BLaER1 (cell line): ENCODE data around the gene IMPACT.

Experiments used
- H3K27ac ChIP-seq: shearing (Covaris generic); formaldehyde crosslinking; 2 replicates; pipeline ENCODE4 v1.8.1; 2022
- H3K27me3 ChIP-seq: shearing (Covaris generic); formaldehyde crosslinking; 2 replicates; pipeline ENCODE4 v1.8.1; 2022
- H3K36me3 ChIP-seq: shearing (Covaris generic); formaldehyde crosslinking; 2 replicates; pipeline ENCODE4 v1.8.1; 2022
- H3K4me1 ChIP-seq: shearing (Covaris generic); formaldehyde crosslinking; 2 replicates; pipeline ENCODE4 v1.8.1; 2022
- H3K4me2 ChIP-seq: shearing (Covaris generic); formaldehyde crosslinking; 2 replicates; pipeline ENCODE4 v1.8.1; 2022
- H3K4me3 ChIP-seq: shearing (Covaris generic); formaldehyde crosslinking; 2 replicates; pipeline ENCODE4 v1.8.1; 2022
- H3K9ac ChIP-seq: shearing (Covaris generic); formaldehyde crosslinking; 2 replicates; pipeline ENCODE4 v1.8.1; 2022
- H3K9me3 ChIP-seq: shearing (Covaris generic); formaldehyde crosslinking; 2 replicates; pipeline ENCODE4 v1.8.1; 2022
- H4K20me1 ChIP-seq: shearing (Covaris generic); formaldehyde crosslinking; 2 replicates; pipeline ENCODE4 v1.8.1; 2022
- Cebpa-rat ChIP-seq: shearing (Covaris generic); IDR thresholded peaks from 2 replicates; pipeline ENCODE4 v1.8.1; 2022

IMPACT gene, protein sequence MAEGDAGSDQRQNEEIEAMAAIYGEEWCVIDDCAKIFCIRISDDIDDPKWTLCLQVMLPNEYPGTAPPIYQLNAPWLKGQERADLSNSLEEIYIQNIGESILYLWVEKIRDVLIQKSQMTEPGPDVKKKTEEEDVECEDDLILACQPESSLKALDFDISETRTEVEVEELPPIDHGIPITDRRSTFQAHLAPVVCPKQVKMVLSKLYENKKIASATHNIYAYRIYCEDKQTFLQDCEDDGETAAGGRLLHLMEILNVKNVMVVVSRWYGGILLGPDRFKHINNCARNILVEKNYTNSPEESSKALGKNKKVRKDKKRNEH

GRCh38 chr18:24426398-24427294 is at the start of gene IMPACT:
IMPACT (plus strand) TSS chr18:24426670; CDS start chr18:24426757, 87 bp downstream.
- peak within 1 kb of the TSS; percentile 29 for H3K4me2 ChIP-seq
- peaks cover 29% of the 10 kb centered on the region for H3K27me3 ChIP-seq
- peaks cover 7% of the 10 kb centered on the region; the same call in 1 of the 2 replicates for H3K36me3 ChIP-seq
- no peak within 1 kb of the TSS for H3K9ac ChIP-seq
- no peak within 1 kb of the TSS for H3K27ac ChIP-seq
- no peak for TF ChIP-seq Cebpa-rat
- no peaks in the 10 kb centered on the region for H4K20me1 ChIP-seq
- H3K4me1 ChIP-seq, result no peaks in the 10 kb centered on the region
- H3K4me3 ChIP-seq, result peak within 1 kb of the TSS; percentile 54
- peaks cover 21% of the 10 kb centered on the region for H3K9me3 ChIP-seq

DNA sequence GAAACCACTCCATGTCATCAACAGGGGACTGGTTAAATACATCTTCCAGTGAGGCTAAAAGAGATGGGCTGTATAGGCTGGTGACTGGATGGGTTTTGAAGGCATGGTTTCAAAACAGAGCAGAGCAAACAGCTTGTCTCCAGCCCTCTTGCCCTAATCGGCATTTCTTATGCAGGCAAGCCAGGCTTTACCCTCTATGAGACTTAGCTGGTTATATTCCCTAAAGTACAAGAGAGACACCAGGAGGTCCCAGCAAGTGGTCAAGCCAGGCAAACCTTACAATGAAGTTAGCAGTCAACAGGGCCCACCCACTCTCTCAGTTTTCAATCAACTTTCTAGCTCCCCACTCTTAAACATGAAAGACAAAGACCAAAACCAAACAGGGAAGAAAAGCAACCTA is 47.9 kb upstream of the IMPACT start:
- Histone ChIP-seq H3K4me2 (no peak overlapping the region), H4K20me1 (0 out of 2 replicates have a peak, but pooled peaks cover 7% of the 10 kb centered on the region), H3K27ac (no peak overlapping the region), H3K4me3 (no peak overlapping the region), H3K36me3 (peaks cover 50% of the 10 kb centered on the region), H3K9ac (no peak overlapping the region), H3K9me3 (no peaks in the 10 kb centered on the region), H3K27me3 (no peaks in the 10 kb centered on the region), H3K4me1 (peaks cover 9% of the 10 kb centered on the region)
- TF ChIP-seq Cebpa-rat, result no peak

GRCh38 chr18:24380163-24380747 is 46.2 kb upstream of the IMPACT start:
- Histone ChIP-seq H4K20me1 (0 out of 2 replicates have a peak, but pooled peaks cover 15% of the 10 kb centered on the region), H3K4me3 (no peak overlapping the region), H3K27me3 (no peaks in the 10 kb centered on the region), H3K4me1 (peaks cover 9% of the 10 kb centered on the region), H3K27ac (no peak overlapping the region), H3K4me2 (peak overlapping the region; percentile 21), H3K9me3 (no peaks in the 10 kb centered on the region), H3K9ac (no peak overlapping the region), H3K36me3 (peaks cover 45% of the 10 kb centered on the region)
- TF ChIP-seq Cebpa-rat, result no peak

DNA sequence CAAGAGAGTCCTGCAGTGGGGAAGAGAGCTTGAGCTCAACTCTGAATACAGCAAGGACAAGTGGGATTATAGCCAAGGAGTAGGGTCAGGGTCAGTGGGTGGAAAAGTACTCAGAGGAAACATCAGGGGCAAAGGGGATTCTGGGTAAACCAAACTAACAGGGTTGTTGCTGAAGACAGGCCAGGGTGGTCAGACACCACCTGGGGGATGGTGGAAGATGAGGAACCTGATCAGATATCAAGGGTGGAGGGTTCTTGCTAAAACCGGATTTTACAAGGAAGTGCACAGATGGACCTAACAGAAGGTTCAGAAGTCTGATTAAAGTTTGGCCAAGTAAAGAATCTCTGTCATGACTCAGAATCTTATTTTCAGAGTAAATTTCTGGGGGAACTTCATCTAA is 45.3 kb upstream of the IMPACT start:
- Histone ChIP-seq H3K4me1 (peaks cover 9% of the 10 kb centered on the region), H3K27ac (no peak overlapping the region), H4K20me1 (0 out of 2 replicates have a peak, but pooled peaks cover 22% of the 10 kb centered on the region), H3K27me3 (no peaks in the 10 kb centered on the region), H3K36me3 (peaks cover 37% of the 10 kb centered on the region), H3K9ac (no peak overlapping the region), H3K4me2 (no peak overlapping the region), H3K4me3 (no peak overlapping the region), H3K9me3 (no peaks in the 10 kb centered on the region)
- TF ChIP-seq Cebpa-rat, result no peak

DNA sequence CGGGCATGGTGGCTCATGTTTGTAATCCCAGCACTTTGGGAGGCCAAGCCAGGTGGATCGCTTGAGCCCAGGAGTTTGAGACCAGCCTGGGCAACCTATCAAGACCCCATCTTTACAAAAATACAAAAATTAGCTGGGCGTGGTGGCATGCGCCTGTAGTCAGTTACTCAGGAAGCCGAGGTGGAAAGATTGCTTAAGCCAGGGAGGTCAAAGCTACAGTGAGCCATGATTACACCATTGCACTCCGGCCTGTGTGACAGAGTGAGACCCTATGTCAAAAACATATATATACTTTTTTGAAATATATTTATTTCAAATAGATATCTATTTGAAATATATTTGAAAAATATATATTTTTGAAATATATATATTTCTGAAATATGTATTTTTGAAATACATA is 39.8 kb upstream of the IMPACT start:
- H3K36me3 ChIP-seq, result peaks cover 22% of the 10 kb centered on the region
- H3K4me1 ChIP-seq, result no peaks in the 10 kb centered on the region
- H3K9ac ChIP-seq, result no peak overlapping the region
- TF ChIP-seq Cebpa-rat, result no peak
- no peak overlapping the region for H3K4me3 ChIP-seq
- H3K27me3 ChIP-seq, result no peaks in the 10 kb centered on the region
- no peak overlapping the region for H3K27ac ChIP-seq
- H3K9me3 ChIP-seq, result no peaks in the 10 kb centered on the region
- H3K4me2 ChIP-seq, result no peak overlapping the region
- H4K20me1 ChIP-seq, result 0 out of 2 replicates have a peak, but pooled peaks cover 22% of the 10 kb centered on the region

GRCh38 chr18:24388957-24389356 is 37.5 kb upstream of the IMPACT start:
- Histone ChIP-seq H3K27me3 (no peaks in the 10 kb centered on the region), H3K4me3 (no peak overlapping the region)
- TF ChIP-seq Cebpa-rat, result no peak

GRCh38 chr18:24395049-24395795 is 31.2 kb upstream of the IMPACT start:
- H3K9ac ChIP-seq, result no peak overlapping the region

More at GRCh38 chr18:24388957-24389356, 37.5 kb upstream of the IMPACT start:
- H3K9ac ChIP-seq, result no peak overlapping the region
- H3K4me1 ChIP-seq, result no peaks in the 10 kb centered on the region
- no peaks in the 10 kb centered on the region for H3K9me3 ChIP-seq
- no peak overlapping the region for H3K27ac ChIP-seq
- H4K20me1 ChIP-seq, result 0 out of 2 replicates have a peak, but pooled peaks cover 16% of the 10 kb centered on the region
- peaks cover 18% of the 10 kb centered on the region for H3K36me3 ChIP-seq
- H3K4me2 ChIP-seq, result no peak overlapping the region

GRCh38 chr18:24396082-24396633 is 30.3 kb upstream of the IMPACT start:
- no peak for TF ChIP-seq Cebpa-rat
- Histone ChIP-seq H3K27me3 (no peaks in the 10 kb centered on the region), H3K4me1 (peaks cover 33% of the 10 kb centered on the region), H3K9me3 (no peaks in the 10 kb centered on the region), H3K9ac (peak overlapping the region; percentile 27; the same call in 1 of the 2 replicates), H4K20me1 (no peaks in the 10 kb centered on the region), H3K36me3 (peaks cover 9% of the 10 kb centered on the region; the same call in 1 of the 2 replicates), H3K4me2 (peak overlapping the region; percentile 82), H3K4me3 (peak overlapping the region; percentile 88), H3K27ac (no peak overlapping the region)

More at GRCh38 chr18:24395049-24395795, 31.2 kb upstream of the IMPACT start:
- Histone ChIP-seq H3K27ac (no peak overlapping the region), H4K20me1 (no peaks in the 10 kb centered on the region), H3K4me2 (peak overlapping the region; percentile 82), H3K4me3 (no peak overlapping the region), H3K9me3 (no peaks in the 10 kb centered on the region), H3K27me3 (no peaks in the 10 kb centered on the region), H3K4me1 (peaks cover 33% of the 10 kb centered on the region), H3K36me3 (peaks cover 11% of the 10 kb centered on the region; the same call in 1 of the 2 replicates)
- TF ChIP-seq Cebpa-rat, result no peak
